GM18868 (cell line): ENCODE measurements around the gene CHP2.
"Not testable (repeated sequence)": the region's sequence is repeated elsewhere in the genome, so short reads cannot be mapped to it uniquely, and the experiment has no call there.

Source experiments
- ATAC-seq: cut with Tn5 transposase; IDR thresholded peaks from one replicate; pipeline ENCODE4 v1.9.1; 2021; ENCODE audit warnings: mild to moderate bottlenecking, moderate library complexity; ENCODE audit not compliant: unreplicated experiment

CHP2 gene

GRCh38 chr16:23742766-23743165, 12.1 kb upstream of the CHP2 start:
- ATAC-seq, result no peak

DNA sequence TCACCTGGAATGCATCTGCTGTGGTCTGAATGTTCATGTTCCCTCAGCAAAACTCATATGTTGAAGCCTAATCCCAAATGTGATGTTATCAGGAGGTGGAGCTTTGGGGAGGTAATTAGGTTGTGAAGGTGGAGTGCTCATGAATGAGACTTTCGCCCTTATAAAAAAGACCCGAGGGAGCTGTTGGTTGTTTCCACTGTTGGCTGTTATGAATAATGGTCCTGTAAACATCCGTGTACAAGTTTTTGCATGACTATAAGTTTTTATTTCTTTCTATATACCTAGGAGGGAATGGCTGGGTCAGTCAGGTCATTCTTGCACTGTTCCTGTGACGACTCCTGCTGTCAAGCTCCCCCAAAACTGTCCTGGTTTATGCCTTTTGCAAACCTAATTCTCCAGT, 9.6 kb upstream of the CHP2 start:
- ATAC-seq, result no peak

DNA sequence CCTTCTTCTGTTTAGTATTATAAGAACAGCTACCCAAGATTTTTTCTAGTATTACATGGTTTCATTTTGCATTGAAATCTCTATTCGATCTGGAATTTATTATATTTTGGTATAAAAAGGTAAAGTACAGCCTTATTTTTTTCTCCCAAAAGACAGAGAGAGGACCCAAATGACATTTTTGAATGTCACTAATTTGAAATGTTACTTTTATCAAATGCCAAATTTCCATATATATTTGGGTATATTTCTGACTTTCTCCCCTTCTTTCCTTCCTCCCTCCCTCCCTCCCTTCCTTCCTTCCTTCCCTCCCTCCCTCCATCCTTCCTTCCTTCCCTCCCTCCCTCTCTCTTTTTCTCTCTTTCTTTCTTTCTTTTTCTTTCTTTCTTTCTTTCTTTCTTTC, 6.2 kb upstream of the CHP2 start:
- no peak for ATAC-seq

- ATAC-seq, result not testable (repeated sequence)
Measured at GRCh38 chr16:23751053-23751452, 3.8 kb upstream of the CHP2 start.

GRCh38 chr16:23753908-23754593, 775 bp upstream of the CHP2 start:
- no peak for ATAC-seq

GRCh38 chr16:23755484-23755809, 621 bp downstream of the CHP2 start:
- ATAC-seq, result no peak

DNA sequence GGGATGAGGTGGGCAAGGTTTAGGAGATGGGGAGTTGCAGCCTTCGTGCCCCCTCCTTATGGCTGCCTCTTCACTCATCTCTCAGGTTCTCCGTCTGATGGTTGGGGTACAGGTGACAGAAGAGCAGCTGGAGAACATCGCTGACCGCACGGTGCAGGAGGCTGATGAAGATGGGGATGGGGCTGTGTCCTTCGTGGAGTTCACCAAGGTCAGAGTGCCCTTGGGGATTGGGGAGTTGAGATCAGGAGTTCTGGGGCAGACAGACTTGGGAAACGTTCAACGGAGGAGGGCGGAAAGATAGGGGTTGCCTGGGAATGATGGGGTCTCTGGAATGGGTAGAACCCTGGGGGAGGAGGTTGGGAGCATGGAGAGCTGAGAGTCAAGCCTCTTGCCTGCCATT, 2.3 kb downstream of the CHP2 start:
- no peak for ATAC-seq

DNA sequence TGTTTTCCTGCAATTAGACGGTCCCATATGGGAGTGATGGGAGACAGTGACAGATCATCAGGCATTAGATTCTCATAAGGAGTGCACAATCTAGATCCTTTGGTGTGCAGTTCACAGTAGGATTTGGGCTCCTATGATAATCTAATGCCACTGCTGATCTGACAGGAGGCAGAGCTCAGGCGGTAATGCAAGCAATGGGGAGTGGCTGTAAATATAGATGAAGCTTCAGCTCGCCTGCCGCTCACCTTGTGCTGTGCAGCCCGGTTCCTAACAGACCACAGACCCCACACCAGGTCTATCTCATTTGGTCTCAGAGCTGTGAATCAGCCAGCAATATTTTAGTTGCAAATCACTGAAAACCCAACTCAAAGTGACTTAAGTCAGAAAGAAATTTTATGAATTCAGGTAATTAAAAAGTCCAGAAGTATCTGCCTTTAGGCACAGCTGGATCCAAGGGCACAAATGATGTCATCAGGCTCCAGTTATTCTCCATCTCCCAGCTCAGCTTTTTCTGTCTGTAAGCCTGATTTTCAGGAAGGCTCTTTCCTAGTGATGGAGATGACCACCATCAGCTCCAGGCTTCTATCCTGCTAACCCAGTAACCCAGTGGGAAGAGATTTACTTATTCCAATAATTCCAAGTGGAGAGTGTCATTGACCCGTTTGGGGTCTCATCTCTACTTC, 3.3 kb downstream of the CHP2 start:
- ATAC-seq, result no peak

- ATAC-seq, result no peak
Measured at GRCh38 chr16:23765933-23766332, 11.1 kb downstream of the CHP2 start.

DNA sequence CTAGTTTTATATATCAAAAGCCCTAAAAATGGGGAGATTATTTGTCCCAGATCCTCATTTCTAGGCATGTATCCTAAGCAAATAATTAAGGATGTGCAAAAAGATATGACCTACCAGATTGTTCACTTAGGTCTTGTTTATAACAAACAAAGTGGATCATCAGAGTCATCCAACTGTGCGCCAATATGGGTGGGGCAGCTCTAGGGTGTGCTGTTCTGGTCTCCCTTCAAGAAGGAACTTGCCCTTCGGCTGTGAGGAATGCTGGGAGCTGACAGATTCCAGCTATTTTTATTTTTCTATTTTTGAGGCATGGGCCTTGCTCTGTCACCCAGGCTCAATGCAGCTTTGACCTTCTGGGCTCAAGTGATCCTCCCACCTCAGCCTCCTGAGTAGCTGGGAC, 13.8 kb downstream of the CHP2 start:
- no peak for ATAC-seq

GRCh38 chr16:23771027-23771426, 16.2 kb downstream of the CHP2 start:
- no peak for ATAC-seq

- no peak for ATAC-seq
Measured at GRCh38 chr16:23771642-23772041, 16.8 kb downstream of the CHP2 start.

DNA sequence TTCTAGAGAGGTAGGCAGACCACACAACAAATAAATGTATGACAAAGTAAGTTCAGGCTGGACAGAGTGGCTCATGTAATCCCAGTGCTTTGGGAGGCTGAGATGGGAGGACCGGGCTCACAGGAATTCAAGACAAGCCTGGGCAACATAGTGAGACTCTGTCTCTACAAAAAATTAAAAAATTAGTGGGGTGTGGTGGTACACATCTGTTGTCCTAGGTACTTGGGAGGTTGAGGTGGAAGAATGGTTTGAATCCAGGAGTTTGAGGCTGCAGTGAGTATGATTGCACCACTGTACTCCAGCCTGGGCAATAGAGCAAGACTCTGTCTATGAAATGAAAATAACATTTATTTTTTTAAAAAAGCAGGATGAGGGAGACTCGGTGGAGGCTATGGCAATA, 18.5 kb downstream of the CHP2 start:
- ATAC-seq, result no peak

DNA sequence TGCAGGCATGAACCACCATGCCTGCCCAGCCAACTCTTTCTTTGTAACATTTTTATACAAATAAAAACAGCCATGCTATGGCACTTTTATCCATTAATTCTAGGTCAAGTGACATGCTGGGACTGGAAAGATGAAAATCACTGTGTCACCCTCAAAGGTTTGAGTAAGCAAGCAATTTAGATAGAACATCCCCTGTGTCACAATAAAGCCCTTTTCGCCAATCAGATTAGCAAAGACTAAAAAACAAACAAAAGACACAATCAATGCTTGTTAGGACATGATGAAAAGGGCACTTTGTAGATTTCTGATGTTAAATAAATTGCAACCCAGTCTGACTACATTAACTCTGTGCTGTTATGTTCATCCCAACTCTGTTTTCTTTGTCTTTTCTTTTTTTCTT, 26.4 kb downstream of the CHP2 start:
- no peak for ATAC-seq

DNA sequence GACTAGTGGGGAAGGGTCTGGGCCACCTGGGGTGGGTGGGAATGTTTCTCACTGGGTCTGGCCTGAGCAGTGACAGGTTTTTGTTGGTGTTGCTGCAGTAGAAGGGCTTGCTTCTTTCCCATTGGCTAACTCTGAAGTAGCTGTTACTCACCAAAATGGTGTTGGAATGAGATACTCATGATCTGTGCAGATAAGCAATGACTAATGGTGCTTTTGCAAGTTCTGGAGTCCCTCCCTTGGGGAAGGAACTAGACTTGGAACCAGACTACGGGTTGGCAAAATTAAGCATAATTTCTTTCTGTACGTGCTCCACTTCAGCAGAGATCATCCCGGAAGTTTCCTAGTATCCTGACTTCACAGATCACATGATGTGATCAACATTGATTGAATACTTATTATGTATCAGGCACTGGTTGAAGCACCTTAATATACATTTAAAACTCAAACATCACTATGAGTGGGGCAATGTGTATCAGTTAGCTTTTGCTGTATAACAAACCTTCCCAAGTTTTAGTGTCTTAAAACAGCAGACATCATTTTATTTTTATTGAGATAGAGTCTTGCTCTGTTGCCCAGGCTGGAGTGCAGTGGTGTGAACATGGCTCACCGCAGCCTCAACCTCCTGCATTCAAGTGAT, 30.1 kb downstream of the CHP2 start:
- no peak for ATAC-seq

DNA sequence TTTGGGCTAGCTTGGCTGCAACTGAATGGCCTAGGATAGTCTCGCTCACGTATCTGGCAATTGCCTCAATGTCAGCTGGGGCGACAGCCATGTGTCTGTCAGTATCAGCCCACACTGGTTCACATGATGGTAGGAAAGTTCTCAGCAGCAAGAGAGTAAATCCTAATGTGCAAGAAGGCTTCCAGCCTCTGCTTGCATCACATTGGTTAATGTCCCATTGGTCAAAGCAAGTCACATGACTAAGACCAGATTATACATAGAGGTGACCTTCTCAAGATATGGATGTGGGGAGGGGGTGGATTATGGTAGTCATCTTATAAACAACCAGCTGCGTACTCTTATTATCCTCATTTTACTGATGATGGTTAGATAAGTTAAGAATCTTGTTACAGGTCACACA, 31.0 kb downstream of the CHP2 start:
- no peak for ATAC-seq

- ATAC-seq, result no peak
Measured at GRCh38 chr16:23786964-23787561, 32.2 kb downstream of the CHP2 start.

- ATAC-seq, result no peak
Measured at GRCh38 chr16:23788685-23789084, 33.9 kb downstream of the CHP2 start.

DNA sequence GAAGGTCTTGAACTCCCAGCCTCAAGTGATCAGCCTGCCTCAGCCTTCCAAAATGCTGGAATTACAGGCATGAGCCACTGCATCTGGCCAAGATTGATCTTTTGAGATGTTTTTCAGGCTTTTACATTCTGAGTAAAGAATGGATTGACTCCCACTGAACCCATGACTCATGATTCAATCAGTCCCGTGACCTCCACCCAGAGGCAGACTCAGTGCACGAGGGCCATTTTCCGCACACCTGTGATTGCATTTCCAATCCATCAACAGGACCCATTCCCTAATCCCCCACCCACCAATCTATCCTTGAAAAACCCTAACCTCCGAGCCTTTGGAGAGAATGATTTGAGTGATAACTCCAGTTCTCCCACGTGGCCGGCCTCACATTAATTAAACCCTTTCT, 40.6 kb downstream of the CHP2 start:
- no peak for ATAC-seq

GRCh38 chr16:23796941-23797340, 42.1 kb downstream of the CHP2 start:
- ATAC-seq, result no peak

DNA sequence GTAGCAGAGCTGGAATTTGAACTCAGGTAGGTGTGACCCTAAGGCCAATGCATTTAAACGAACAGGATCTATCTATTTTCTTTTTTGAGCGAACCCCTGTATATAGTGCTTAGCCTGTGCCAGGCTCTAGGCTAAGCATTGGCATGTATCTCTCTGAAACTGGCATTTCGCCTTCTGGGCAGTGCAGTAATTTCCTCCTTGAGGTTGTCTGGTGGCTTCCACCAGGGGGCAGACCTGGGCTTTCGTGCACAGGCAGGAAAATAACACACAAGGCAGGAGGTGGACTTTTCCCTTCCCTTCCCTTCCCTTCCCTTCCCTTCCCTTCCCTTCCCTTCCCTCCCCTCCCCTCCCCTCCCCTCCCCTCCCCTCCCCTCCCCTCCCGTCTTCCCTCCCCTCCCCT, 46.6 kb downstream of the CHP2 start:
- ATAC-seq, result no peak

GRCh38 chr16:23802776-23803175, 48.0 kb downstream of the CHP2 start:
- ATAC-seq, result no peak
